Measurements from ENCODE around the gene TENT5C.

TENT5C gene

GRCh38 chr1:117638759-117639158, 32.9 kb downstream of the TENT5C start:
- no peak for DNase-seq

DNA sequence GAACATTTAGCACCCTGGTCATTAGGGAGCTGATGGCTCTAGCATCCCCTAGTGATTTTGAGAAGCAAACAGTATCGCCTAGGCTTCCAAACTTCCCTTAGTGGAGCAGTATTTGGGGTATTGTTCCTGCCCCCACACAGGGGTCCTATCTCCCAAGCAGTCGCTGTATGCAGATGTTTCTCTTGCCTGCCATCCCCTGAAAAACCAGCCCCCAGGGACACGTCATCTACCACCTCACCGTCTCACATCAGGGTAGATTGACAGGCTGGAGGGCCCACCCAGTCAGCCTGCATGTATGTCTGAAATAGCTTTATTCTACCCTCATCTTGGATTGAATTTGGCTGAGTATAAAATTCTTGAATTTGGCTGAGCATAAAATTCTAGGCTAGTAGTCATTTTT, 33.9 kb downstream of the TENT5C start:
- no peak for DNase-seq

- no peak for DNase-seq
These were observed 35.7 kb downstream of the TENT5C start for GRCh38 chr1:117641536-117641935.

DNA sequence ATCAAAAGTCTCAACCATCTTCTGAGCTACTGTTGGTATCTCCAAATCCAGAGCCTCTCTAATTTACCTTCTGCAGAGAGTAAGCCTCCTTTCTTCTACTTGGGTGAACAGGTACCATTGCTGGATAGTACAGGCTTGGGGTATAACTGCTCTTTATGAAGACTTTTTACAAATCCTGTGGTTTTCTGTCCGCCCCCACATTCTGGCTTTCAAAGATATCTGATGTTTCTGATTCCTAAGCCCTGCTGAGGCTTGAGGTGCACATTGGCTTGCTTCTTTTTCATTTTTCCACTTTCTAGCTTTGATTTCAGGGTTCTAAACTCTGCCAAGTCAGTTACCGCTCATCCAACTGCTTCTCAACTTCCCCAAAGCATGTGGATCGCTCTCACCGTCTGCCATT, 37.1 kb downstream of the TENT5C start:
- DNase-seq: no peak

GRCh38 chr1:117643601-117644000, 37.8 kb downstream of the TENT5C start:
- DNase-seq: no peak

DNA sequence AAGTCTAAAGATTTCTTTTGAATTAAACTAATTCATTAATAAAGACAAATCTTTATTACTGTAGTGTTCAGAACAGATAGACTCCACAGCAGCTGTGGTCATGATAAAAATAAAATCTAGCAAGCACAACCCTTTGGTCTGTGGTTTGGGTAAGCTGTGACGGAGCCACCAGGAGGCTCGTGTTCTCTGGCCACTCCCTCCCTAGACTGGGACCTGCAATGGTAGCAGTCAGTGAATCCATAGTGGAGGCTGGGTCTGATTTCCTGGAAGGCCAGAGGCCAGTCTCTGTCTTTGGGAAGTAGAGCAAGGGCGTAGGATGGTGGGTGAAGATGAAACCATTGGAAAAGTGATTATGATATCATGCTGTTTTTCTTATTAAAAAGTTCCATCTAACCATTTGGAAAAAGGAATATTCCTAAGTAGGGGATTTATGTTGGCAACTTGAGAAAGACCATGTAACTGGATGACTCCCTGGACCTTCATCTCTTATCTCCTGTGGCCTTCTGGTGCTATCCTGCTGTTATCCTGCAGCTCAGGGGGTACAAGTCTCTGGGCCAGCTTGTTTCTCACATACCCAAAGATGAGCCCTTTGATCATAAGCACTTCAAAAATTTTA, 39.0 kb downstream of the TENT5C start:
- no peak for DNase-seq

DNA sequence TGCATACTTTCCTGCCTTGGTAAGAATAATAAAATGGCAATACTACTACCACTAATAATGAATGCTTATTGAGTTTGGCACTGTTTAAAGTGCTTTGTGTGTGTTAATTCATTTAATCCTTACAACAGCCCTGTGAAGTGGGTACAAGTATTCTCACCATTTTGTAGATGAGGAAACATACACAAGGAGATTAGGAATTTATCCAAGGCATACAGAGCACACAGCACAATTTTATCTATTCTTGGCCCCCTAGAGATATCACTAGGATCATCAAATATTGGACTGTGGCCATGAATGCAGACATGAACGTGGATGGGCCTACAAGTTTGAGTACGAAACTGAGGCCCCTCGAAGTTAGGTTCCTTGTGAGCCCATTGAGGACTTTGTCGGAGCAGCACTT, 39.5 kb downstream of the TENT5C start:
- no peak for DNase-seq

DNA sequence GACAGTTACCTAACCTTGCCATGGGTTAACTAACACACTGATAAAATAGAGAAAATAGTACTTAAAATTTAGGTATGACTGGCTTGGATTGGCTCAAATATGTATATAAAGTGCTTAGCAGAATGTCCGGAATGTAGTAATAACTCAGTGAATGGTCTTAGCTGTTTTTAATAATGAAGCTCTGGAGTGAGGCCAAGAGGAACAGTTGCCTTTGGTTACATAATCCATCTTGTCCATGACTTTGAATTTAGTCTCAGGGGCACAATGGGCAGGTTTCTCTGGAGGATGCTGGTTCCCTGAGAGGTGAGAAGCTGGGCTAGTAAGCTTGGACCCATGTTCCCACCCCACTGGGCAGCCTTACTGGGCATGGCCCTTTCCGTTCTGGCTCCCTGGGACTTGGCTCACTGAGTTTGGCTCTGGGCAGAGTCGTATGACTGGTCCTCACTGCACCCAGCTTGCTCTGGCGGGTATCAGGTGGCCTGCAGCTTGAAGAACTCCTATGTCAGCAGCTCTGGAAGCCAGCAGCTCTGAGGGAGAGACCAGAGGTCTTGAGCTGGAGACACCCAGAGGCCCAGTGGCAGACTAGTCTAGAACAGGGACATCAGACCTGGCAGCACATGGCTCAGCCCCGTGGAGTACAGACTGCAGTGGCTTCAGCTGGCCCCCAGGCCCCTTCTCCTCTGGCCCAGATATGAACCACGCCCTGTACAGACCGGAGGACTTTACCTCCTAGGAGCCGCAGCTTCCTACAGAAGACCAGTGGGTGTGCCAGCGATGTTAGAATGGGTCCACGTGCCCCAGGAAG, 40.4 kb downstream of the TENT5C start:
- DNase-seq: no peak

- no peak for DNase-seq
These were observed 41.1 kb downstream of the TENT5C start for GRCh38 chr1:117646956-117647355.

- DNase-seq: no peak
These were observed 42.2 kb downstream of the TENT5C start for GRCh38 chr1:117648015-117648414.

GRCh38 chr1:117650840-117651568, 45.2 kb downstream of the TENT5C start:
- no peak for DNase-seq

GRCh38 chr1:117651616-117652015, 45.8 kb downstream of the TENT5C start:
- no peak for DNase-seq

- no peak for DNase-seq
These were observed 46.6 kb downstream of the TENT5C start for GRCh38 chr1:117652421-117652820.

DNA sequence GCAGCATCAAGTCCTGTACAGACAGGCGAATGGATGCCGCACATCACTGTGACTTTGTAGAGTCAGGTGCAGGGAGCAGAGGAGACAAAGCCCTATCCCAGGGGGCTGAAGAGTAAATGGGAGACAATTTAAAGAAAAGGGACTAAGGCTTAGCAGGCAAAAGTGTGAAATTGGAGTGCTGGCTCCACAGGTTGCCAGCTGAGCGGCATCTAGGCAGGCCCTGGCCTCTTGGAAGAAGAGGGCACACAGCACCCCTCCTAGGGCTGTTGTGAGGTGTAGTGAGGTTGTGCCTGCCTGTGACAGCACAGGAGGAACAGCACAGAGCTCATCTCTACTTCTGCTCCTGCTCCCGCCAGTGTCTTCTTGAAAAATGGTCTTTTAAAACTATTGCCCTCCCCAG, 47.3 kb downstream of the TENT5C start:
- DNase-seq: no peak

DNA sequence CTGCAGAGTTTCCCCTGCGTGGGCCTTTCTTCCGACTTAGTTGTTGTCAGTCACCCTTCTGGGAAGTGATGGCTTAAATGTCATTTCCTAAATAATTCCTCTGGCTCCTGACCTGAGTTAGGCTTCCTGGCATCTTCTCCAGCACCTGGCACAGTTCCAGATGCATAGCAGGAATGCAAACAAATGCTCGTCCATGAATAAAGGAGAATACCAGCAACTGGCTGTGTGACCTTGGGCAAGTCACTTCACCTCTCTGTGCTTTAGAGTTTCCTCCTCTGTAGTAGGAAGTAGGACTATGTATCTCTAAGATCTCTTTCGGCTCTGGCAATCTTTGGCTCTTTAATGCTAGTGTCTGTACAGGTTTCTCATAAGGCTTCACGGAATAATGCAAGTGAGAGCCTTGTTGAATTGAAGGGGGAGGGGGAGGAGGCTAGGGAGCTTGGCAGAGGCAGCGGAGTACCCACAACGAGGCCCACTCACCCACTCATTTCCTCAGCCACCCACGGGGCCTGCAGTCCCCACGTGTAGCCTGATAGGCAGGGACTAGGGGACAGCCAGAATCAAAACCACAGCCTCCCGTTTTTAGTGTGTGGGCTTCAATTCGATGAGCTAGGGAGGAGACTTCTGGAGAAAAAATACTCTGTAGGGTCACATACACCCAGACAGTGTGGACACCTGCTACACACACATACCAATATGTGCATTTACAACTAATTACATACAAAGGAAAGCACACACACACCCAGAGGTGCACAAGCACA, 48.1 kb downstream of the TENT5C start:
- DNase-seq: no peak

- no peak for DNase-seq
These were observed 48.8 kb downstream of the TENT5C start for GRCh38 chr1:117654493-117655219.

DNA sequence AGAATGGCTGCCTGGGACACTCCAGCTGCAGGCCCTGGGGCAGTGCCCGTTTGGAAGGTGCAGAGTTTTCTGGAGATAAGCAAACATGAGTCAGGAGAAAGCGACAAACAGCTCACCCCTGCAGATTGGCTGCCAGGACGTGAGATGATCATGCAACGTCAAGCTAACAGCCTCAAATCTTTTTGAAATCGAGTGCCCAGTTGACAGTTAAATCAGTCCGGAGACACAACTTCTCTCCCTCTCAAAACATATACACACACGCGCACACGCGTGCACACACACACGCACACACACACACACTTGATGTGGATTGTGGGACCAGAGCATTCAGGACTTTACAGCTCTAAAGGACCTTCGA, 49.4 kb downstream of the TENT5C start:
- DNase-seq: no peak

- no peak for DNase-seq
These were observed 50.4 kb downstream of the TENT5C start for GRCh38 chr1:117656202-117656641.

GRCh38 chr1:117657031-117657430, 51.2 kb downstream of the TENT5C start:
- DNase-seq: no peak

- no peak for DNase-seq
These were observed 52.3 kb downstream of the TENT5C start for GRCh38 chr1:117657949-117658660.

DNA sequence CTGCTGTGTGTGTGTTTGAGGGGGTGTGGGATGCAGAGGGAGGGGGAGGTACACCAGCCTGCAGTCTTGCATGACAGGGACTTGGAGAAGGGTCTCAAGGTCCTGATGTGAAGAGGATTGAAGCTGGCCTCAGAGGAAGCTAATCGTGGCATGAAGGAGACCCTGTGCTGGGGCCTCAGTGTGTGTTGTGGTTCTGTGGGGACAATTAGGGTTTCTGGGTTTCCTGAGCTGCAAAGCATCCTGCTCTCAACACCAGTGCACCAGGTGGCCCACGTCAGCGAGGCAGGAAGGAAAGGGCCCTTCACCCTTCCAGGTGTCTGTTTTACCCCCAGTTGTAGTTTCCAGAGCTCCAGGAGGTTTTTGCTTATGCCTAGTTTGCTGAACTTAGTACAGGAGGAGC, 52.8 kb downstream of the TENT5C start:
- no peak for DNase-seq

Data from hippocampal formation (tissue), 2 donors.